Measurements from ENCODE around the gene CHMP4B.

DNA sequence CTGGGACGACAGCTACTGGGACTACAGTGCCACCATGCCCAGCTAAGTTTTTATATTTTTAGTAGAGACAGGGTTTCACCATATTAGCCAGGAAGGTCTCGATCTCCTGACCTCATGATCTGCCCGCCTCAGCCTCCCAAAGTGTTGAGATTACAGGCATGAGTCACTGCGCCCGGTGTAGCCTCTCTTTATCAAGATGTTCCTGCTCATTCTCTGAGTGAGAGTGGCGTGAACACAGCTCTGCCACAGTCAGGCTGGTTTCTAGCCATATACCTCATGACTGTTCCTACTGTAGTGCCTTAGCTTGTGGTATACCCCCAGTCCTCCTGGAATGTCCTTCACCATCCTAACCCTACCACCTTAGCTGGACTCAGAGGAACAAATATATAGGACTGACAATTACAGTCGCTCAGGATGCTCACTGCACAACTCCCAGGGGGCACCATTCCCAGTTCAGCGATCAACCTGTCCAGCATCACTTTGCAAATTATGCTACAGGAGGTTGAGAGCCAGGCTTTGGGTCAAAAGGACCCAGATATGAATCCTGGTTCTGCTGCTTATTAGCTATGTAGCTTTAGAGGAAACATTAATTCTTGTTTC is 86.3 kb downstream of the CHMP4B start:
- TF ChIP-seq, protein P1, sequence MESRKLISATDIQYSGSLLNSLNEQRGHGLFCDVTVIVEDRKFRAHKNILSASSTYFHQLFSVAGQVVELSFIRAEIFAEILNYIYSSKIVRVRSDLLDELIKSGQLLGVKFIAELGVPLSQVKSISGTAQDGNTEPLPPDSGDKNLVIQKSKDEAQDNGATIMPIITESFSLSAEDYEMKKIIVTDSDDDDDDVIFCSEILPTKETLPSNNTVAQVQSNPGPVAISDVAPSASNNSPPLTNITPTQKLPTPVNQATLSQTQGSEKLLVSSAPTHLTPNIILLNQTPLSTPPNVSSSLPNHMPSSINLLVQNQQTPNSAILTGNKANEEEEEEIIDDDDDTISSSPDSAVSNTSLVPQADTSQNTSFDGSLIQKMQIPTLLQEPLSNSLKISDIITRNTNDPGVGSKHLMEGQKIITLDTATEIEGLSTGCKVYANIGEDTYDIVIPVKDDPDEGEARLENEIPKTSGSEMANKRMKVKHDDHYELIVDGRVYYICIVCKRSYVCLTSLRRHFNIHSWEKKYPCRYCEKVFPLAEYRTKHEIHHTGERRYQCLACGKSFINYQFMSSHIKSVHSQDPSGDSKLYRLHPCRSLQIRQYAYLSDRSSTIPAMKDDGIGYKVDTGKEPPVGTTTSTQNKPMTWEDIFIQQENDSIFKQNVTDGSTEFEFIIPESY (IDR thresholded peaks at IDR 0.05; ENCODE audit: borderline replicate concordance, low read depth) = no peak
- TF ChIP-seq, protein P2, sequence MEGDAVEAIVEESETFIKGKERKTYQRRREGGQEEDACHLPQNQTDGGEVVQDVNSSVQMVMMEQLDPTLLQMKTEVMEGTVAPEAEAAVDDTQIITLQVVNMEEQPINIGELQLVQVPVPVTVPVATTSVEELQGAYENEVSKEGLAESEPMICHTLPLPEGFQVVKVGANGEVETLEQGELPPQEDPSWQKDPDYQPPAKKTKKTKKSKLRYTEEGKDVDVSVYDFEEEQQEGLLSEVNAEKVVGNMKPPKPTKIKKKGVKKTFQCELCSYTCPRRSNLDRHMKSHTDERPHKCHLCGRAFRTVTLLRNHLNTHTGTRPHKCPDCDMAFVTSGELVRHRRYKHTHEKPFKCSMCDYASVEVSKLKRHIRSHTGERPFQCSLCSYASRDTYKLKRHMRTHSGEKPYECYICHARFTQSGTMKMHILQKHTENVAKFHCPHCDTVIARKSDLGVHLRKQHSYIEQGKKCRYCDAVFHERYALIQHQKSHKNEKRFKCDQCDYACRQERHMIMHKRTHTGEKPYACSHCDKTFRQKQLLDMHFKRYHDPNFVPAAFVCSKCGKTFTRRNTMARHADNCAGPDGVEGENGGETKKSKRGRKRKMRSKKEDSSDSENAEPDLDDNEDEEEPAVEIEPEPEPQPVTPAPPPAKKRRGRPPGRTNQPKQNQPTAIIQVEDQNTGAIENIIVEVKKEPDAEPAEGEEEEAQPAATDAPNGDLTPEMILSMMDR (IDR thresholded peaks at IDR 0.05) = peak; percentile 49
- TF ChIP-seq GATA2 (CRISPR knock-in tag; IDR thresholded peaks at IDR 0.05) = no peak
- no peak for TF ChIP-seq RCOR1 (IDR thresholded peaks at IDR 0.05; ENCODE audit: low read length)
- TF ChIP-seq POLR2AphosphoS5 (IDR thresholded peaks at IDR 0.05; ENCODE audit: low read depth, low read length) = no peak

Data from SK-N-SH (cell line).